Hematopoietic multipotent progenitor cell (in vitro differentiated cells): ENCODE measurements around the gene C11orf87. TPM values are rescaled to one million over a fixed set of nuclear protein-coding genes. Genes with fewer than 3 reads are reported as not detected.

Experiments used
- DNase-seq, 3 donors: peaks; one replicate each; pipeline ENCODE4 v3.0.0-alpha.2; 2011 to 2015; ENCODE audit warnings: low read depth in 2 of 3, low spot score in 2 of 3
- total RNA-seq: library from RNA; depleted of rRNA; stranded (reverse); fragments of >200 nt; gene quantifications from one replicate; pipeline ENCODE4 v1.2.3, GENCODE V29; 2012

Gene C11orf87
- total RNA-seq, 1 donor = under 0.01 TPM

DNA sequence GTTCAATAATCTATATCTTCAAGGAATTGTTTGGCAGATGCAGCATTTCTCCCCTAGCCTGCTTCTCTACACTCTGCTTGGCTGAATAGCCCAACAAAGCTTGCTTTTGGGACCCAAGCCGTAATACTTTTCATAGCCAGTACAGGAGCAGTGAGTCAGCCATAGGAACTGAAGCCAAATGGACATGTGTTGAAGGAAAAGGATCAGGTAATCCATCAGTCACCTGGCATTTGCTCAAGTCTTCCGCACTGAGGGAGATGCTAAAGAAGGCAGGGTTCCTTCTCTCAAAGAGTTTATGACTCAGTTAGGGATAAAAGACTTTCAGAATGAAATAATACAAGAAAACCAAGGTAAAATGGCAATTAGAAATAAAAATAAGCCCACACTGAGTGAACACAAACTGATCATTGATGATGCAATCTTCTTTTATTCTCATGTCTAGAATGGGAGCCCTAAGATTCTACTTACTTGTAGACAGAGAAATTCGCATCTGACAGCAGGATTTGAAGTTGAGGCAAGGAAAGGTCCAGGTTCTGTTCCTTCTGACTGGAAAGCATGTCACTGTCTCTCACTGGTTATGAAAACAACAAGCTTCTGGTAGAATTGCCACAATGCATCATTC is 13.2 kb downstream of the C11orf87 start:
- no peak for DNase-seq

GRCh38 chr11:109439684-109440083 is 17.7 kb downstream of the C11orf87 start:
- no peak for DNase-seq

DNA sequence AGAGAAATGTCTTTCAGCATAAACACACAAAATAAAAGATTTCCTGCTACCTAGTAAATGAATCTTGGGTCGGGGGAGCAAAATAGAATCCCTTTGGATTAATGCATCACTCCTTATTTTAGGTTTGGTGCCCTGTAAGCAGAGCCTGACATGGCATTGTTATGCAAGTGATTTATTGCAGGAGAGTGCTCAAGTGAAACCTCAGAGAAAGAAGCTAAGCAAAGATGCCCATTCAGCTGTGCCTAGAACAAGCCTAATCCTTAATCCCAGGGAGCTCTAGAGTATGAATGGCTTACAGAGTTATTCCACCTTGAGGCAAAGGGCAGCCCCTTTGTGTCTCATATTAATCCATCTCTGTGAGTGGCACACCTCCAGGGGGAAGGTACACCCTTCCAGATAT is 21.1 kb downstream of the C11orf87 start:
- DNase-seq = no peak

DNA sequence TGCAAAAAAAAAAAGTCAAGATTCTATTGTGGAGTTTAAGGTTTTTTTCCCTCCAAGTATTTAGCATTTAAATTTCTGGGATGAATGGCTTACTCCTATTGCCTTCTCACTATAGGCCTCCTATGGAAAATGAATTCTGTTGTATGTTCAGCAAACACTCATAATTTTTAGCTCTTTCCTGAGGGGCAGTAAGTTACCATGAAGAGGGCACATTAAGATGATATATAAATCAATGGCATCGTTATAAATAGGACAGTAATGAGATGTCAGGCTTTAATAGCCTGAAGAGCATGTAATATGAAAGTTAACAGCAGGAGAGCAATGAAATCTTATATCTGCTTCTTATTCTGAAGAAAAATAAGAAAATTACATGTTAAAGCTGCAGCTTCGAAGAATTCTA is 32.9 kb downstream of the C11orf87 start:
- DNase-seq = no peak
